Ecto neural progenitor cell (in vitro differentiated cells): ENCODE measurements around the gene POLG2.
"Not testable (repeated sequence)": the region's sequence is repeated elsewhere in the genome, so short reads cannot be mapped to it uniquely, and the experiment has no call there.

Experiments used
- DNase-seq: peaks from one replicate; pipeline ENCODE4 v3.0.0-alpha.2; 2018; ENCODE audit warnings: low spot score

The POLG2 gene

DNA sequence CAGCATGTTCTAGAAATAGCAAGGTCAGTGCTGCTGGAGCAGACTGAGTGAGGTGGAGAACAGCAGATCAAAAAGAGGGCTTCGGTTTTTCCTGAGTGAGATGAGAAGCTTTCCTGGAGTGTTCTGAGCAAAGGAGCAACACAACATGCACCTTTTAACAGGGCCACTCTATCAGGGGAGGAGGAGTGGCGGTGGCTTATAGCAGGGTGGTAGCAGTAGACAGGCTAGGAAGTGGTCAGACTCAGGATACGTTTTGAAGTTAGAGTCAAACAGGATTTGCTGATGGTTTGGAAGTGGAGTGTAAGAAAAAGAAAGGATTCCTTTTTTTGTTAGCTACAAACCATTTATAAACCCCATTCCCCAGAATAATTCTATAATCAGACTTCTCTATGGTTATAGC lies 12.5 kb downstream of the POLG2 start:
- no peak for DNase-seq

GRCh38 chr17:64480951-64481350 lies 15.9 kb downstream of the POLG2 start:
- no peak for DNase-seq

DNA sequence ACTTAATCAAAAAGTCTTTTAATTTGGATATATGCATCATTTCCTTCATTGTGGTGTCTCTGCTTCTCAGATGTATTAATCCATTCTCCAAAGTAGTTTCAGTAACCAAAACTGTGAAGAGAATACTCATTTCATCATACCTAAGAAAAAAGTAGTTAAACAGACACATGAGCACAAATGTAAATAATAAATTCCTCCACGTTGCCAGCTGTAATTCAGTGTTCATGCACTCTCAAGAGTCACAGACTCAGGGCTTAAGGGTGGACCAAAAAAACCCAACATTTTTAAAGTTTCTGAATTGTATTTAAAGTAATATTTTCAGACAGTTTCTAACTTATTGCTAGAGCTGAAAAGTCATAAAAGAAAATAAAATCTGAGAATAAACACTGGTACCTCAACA lies 19.0 kb downstream of the POLG2 start:
- no peak for DNase-seq

- no peak for DNase-seq
These were observed 24.3 kb downstream of the POLG2 start for GRCh38 chr17:64472564-64472963.

- no peak for DNase-seq
These were observed 25.4 kb downstream of the POLG2 start for GRCh38 chr17:64471440-64471839.

- DNase-seq = peak; percentile 52
These were observed 26.2 kb downstream of the POLG2 start for GRCh38 chr17:64470625-64471024.

DNA sequence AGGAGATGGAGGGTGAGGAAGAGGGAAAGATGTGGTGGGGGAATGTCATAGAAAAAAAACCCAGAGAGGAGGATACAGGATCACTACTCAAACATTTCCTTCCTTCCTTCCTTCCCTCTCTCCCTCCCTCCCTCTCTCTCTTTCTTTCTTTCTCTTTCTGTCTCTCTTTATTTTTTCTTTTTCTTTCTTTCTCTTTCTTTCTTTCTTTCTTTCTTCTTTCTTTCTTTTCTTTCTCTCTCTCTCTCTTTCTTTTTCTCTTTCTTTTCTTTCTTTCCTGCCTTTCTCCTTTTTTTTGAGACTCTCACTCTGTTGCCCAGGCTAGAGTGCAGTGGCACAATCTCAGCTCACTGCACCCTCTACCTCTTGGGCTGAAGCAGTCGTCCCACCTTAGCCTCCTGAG lies 30.0 kb downstream of the POLG2 start:
- not testable (repeated sequence) for DNase-seq

- no peak for DNase-seq
These were observed 30.7 kb downstream of the POLG2 start for GRCh38 chr17:64466019-64466735.

DNA sequence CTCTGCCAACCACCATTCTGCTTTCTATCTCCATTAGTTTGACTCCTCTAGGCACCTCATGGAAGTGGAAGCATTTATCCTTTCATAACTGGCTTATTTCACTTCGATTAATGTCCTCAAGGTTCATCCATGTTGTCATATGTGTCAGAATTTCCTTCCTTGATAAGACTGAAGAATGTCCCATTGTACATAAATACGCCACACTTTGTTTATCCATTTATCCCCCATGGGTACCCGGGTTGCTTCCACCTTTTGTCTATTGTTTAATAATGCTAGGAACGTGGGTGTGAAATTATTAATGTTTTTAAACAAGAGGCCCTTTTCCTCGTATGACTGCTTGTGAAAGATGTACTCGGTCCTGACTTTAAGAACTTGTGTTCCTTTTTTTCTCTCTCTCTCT lies 35.1 kb downstream of the POLG2 start:
- DNase-seq = no peak

GRCh38 chr17:64460955-64461354 lies 35.9 kb downstream of the POLG2 start:
- DNase-seq = no peak

DNA sequence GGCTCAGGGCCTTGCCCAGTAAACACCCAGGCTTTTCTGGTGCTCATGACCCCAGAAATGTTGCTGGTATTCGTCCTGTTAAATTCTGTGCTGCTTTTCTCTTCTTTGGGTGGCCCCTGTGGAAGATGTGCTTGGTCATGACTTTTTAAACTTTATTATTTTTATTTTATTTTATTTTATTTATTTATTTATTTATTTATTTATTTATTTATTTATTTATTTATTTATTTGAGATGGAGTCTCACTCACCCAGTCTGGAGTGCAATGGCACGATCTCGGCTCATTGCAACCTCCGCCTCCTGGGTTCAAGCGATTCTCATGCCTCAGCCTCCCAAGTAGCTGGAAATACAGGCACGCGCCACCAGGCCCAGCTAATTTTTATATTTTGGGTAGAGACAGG lies 37.0 kb downstream of the POLG2 start:
- not testable (repeated sequence) for DNase-seq

DNA sequence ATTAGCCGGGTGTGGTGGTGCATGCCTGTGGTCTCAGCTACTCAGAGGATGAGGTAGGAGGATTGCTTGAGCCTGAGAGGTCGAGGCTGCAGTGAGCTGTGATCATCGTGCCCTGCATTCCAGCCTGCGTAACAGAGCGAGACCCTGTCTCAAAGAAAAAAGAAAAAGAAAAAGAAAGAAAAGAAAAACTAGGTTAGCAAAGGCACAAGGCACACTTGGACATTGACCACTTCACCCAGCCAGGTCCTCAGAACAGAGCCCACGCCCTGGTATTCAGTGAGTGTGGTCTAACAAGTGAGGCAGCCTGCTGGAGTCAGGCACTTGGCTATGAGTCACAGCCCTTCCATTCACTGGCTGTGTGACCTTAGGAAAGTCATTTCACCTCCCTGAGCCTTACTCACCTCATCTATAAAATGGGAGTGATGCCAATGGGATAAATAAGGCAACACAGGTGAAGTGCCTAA lies 37.5 kb downstream of the POLG2 start:
- no peak for DNase-seq

- no peak for DNase-seq
These were observed 38.1 kb downstream of the POLG2 start for GRCh38 chr17:64458756-64459155.

DNA sequence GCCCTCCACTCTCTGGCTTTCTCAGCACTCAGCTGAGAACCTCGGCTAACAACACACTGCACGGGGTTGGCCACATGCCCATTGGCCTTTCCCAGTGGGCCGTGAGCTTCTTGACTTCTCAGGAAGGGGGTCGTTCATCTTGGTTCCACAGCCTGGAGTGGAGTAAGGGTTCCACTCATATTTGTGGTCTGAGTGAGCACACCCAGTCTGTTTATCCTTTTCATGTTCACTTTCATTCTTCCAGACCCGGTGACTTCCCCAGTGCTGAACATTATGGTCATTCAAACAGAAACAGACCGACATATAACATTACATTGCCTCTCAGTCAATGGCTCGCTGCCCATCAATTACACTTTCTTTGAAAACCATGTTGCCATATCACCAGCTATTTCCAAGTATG lies 39.7 kb downstream of the POLG2 start:
- DNase-seq = no peak

DNA sequence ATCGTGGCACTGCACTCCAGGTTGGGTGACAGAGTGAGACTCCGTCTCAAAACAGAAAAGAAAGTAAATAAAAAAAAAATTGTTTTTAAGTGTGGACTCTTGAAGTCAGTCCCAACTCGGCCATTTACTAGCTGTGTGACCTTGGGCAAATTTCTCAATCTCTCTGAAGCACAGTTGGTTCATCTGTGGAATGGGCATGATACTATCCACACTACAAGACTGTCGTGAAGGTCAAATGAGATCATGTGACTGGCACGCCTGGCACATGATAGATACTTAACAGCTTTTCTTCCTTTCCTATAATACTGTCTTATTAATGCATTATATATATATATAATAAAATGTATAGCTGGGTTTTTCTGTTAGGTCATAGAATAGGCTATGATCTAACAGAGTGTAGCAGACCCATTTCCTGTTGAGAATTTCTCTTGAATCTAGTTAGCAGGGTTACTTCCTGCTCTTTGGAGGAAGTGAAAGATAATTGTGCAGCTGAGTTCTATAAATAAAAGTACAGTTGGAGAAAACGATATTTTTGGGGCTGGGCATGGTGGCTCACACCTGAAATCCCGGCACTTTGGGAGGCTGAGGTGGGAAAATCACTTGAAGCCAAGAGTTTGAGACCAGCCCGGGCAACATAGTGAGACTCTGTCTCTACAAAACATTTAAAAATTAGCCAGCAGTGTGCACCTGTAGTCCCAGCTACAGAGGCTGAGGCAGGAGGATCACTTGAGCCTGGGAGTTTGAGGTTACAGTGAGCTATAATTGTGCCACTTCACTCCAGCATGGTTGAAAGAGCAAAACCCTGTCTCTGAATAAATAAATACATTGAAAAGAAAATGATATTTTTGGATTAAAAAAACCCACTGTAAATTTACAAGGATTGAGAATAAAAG lies 40.6 kb downstream of the POLG2 start:
- no peak for DNase-seq

- no peak for DNase-seq
These were observed 47.3 kb downstream of the POLG2 start for GRCh38 chr17:64449545-64449944.

- DNase-seq = no peak
These were observed 48.0 kb downstream of the POLG2 start, which contains the start of gene MILR1 for GRCh38 chr17:64448665-64449512. MILR1 (plus strand) TSS chr17:64449115; CDS start chr17:64449169, 54 bp downstream.

DNA sequence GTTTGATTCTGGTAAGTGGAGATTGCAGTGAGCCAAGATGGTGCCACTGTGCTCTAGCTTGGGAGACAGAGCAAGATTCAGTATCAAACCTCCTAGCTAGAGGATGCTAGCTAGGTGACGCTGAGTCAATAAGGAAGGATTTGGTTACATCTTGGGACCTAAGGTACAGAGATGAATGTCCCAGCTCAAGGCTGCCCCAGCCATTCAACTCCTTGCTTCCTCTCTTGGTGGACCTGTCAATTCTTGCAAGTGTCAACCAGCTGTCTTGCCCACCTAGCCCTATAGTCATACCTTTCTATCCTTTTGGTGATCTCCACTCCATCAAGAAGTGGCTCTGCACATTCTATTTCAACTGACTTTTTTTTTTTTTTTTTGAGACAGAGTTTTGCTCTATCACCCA lies 49.3 kb downstream of the POLG2 start:
- no peak for DNase-seq

- DNase-seq = no peak
These were observed 53.6 kb downstream of the POLG2 start for GRCh38 chr17:64443086-64443760.

- no peak for DNase-seq
These were observed 54.3 kb downstream of the POLG2 start for GRCh38 chr17:64442541-64442971.

DNA sequence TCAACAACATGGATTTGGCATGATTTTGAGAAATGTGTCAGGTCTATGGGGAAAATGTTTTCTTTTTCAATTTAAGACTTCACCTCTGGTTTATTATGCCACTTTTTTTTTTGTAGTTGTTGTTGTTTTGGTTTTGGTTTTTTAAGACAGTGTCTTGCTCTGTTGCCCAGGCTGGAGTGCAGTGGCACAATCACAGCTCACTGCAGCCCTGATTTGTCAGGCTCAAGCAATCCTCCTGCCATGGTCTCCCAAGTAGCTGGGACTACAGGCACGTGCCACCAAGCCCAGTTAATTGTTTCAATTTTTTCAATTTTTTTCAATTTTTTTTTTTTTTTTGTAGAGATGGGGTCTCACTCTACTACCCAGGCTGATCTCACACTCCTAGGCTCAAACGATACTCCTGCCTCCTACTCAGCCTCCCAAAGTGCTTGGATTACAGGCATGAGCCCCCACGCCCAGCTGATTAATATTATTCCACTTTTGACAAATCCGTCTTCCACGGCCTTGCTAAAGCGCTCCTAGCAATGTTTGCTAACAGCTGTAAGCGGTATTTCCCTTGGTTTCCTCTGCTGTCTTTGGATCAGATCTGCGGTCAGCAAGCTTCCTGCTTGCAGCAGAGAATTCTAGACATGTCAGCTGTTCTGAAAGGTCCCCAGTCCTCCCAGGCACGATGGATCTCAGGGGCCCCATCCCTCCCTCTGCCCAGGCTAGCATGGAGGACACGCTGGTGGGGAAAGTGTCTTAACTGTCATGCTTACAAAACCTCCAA lies 54.9 kb downstream of the POLG2 start:
- DNase-seq = no peak
